Right lobe of liver (tissue), 4 donors: ENCODE results near the gene EIF3K.

ENCODE experiments used
- CTCF ChIP-seq, 4 donors: fragments of 200-600 bp in 3 of 4; fragments of 450-650 bp in 1 of 4; IDR thresholded peaks; one replicate each; pipeline versions ENCODE4 v1.5.1 to v1.8.0; 2016 to 2022; ENCODE audit warnings: antibody characterized with exemption in 4 of 4, mild to moderate bottlenecking in 2 of 4
- POLR2A ChIP-seq: fragments of 450-650 bp; IDR thresholded peaks from one replicate; pipeline ENCODE4 v1.6.1; 2017; ENCODE audit warnings: antibody characterized with exemption, mild to moderate bottlenecking
- donor health status: DM: no; HTN: no; CAD: no.
- donor health status: DM: no; HTN: no; CAD: no.
- donor health status: DM: no; HTN: yes; CAD: no.

GRCh38 chr19:38684078-38684861 is 65.3 kb downstream of the EIF3K start:
- no peak for TF ChIP-seq CTCF (IDR thresholded peaks at IDR 0.05)
- no peak for TF ChIP-seq POLR2A
